Bronchial epithelial cell (primary cell): ENCODE data around the gene AIRE. TPM values are rescaled to one million over a fixed set of nuclear protein-coding genes. Genes with fewer than 3 reads are reported as not detected.
"Not testable (repeated sequence)": the region's sequence is repeated elsewhere in the genome, so short reads cannot be mapped to it uniquely, and the experiment has no call there.

ENCODE experiments used
- DNase-seq: peaks from one replicate; pipeline ENCODE4 v3.0.0-alpha.2; 2010; ENCODE audit warnings: low read depth
- FAIRE-seq: peaks from 2 replicates; lab custom pipeline; 2011; peaks lifted over from hg19 to GRCh38; lab: Jason Lieb, UNC
- H3K27me3 ChIP-seq: 2 replicates; pipeline ENCODE4 v1.5.1; 2011; ENCODE audit warnings: low read length; ENCODE audit not compliant: control insufficient read depth, insufficient read depth
- H3K36me3 ChIP-seq: 2 replicates; pipeline ENCODE4 v1.5.1; 2011; ENCODE audit warnings: low read length; ENCODE audit not compliant: control insufficient read depth, insufficient read depth
- H3K4me3 ChIP-seq: 2 replicates; pipeline ENCODE4 v1.5.1; 2011; ENCODE audit warnings: mild to moderate bottlenecking, low read depth, low read length, control low read depth
- total RNA-seq: library from RNA; depleted of rRNA; stranded (reverse); fragments of >200 nt; gene quantifications from 2 replicates; pipeline ENCODE4 v1.2.1, GENCODE V29; 2014
- TF ChIP-seq, protein P1 (sequence below): IDR thresholded peaks from 2 replicates; pipeline ENCODE4 v1.5.1; 2011; ENCODE audit warnings: mild to moderate bottlenecking, moderate library complexity, low read length, control low read depth, inconsistent platforms; ENCODE audit not compliant: insufficient read depth, severe bottlenecking

AIRE gene
- total RNA-seq, 1 donor from 2014 or later: not detected

DNA sequence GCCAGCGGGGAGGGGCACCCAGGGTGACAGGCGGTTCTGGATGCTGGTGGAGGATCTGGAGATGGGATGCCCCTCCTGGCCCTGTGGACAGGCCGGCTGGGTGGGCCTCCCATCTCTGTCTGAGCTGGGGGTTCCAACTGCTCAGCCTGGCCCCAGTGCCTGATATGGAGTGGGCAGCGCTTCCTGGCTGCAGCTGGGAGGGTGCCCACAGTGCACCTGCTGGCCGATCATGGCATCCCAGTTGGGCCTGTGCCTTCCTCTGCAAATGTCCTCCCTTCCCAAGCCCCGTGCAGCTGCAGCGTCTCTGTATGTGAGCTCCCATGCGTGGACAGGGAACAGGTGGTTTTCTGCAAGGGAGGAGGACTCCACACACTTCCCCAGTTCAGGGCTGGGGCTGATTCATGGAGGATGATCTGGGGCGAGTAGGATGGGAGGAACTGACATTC, 16.3 kb downstream of the AIRE start:
- FAIRE-seq: no peak
- Histone ChIP-seq H3K27me3 (no peaks in the 10 kb centered on the region), H3K36me3 (peaks cover 4% of the 10 kb centered on the region), H3K4me3 (no peak overlapping the region)
- TF ChIP-seq, protein P1, sequence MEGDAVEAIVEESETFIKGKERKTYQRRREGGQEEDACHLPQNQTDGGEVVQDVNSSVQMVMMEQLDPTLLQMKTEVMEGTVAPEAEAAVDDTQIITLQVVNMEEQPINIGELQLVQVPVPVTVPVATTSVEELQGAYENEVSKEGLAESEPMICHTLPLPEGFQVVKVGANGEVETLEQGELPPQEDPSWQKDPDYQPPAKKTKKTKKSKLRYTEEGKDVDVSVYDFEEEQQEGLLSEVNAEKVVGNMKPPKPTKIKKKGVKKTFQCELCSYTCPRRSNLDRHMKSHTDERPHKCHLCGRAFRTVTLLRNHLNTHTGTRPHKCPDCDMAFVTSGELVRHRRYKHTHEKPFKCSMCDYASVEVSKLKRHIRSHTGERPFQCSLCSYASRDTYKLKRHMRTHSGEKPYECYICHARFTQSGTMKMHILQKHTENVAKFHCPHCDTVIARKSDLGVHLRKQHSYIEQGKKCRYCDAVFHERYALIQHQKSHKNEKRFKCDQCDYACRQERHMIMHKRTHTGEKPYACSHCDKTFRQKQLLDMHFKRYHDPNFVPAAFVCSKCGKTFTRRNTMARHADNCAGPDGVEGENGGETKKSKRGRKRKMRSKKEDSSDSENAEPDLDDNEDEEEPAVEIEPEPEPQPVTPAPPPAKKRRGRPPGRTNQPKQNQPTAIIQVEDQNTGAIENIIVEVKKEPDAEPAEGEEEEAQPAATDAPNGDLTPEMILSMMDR: peak; percentile 36
- DNase-seq: no peak

DNA sequence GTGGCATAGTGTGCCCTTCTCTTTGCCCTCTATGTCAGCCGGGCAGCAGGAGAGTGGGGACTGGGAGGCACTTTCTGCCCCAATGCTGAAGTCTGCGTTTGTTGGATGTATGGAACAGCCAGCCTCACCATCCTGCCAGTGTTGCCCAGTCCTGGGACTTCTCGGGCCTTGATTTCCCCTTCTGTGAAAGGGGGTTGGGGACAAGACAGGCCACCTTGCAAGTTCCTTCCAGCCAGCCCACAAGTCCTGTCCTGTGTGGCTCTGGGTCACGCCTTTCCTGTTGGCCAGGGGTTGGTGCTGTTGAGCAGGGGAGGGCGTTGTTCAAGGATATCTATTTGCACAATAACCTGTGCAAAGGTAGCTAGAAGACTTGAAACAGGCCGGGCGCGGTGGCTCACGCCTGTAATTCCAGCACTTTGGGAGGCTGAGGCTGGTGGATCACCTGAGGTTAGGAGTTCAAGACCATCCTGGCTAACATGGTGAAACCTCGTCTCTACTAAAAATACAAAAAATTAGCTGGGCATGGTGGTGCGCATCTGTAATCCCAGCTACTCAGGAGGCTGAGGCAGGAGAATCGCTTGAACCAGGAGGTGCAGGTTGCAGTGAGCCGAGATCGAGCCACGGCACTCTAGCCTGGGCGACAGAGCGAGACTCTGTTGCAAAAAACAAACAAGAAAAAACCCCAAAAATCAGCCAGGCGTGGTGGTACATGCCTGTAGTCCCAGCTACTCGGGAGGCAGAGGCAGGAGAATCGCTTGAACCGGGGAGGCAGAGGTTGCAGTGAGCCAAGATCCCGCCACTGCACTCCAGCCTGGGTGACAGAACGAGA, 17.1 kb downstream of the AIRE start:
- H3K36me3 ChIP-seq, H3K4me3 ChIP-seq, H3K27me3 ChIP-seq, FAIRE-seq: not testable (repeated sequence)
- TF ChIP-seq, protein P1: peak; percentile 43
- DNase-seq: peak; percentile 47

DNA sequence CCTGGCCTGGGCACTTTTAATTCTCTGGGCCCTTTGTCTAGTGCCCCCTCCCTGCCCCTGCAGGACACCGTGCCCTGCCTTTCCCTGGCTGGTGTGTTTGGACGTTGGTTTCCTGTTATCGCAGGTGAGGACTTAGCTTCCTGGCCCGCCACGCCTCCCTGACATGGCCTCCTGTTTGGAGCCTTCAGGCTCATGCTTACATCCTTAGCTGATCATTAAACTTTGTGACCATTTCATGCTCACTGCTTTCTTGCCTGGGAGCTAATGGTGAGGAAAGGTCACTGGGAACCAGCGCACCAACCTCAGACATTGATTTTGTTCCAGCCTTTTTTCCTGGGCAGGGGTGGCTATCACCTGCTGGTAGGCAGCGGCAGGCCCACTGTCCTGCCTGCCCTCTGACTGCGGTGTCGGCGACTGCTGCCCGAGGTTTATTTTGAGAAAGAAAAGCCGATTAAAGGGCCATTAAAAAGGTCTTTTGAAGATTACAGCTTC, 17.9 kb downstream of the AIRE start:
- Histone ChIP-seq H3K4me3 (no peak overlapping the region), H3K36me3 (peaks cover 10% of the 10 kb centered on the region), H3K27me3 (no peaks in the 10 kb centered on the region)
- DNase-seq (no peak), FAIRE-seq (no peak)
- TF ChIP-seq, protein P1: no peak

DNA sequence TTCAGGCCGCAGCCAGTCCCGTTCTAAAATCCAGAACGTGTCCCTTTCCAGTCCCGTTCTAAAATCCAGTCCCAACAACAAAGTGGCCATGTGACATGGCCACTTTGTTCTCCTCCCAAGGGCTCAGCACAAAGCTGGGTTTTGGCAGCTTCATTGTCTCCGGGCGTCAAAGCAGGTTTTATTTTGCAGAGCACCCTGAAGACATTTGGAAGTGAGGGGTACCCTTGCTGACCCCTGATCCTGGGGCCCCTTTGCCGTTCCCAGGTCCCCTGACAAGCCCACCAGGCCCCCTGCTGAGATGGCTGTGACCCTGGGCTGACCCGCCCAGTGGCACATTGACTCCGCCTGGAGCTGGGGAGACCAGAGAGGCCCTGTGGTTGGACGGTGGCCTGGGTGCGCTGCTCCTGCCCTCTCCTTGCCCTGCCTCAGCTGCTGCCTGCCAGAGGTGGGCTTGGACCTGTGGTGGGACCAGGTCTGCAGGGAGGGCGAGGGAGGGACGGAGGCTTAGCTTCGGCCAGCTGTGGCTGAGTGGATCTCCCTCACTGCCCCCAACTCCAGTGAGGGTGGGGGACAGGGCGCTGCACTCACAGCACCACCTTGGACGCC, 18.4 kb downstream of the AIRE start:
- FAIRE-seq (no peak), DNase-seq (no peak)
- Histone ChIP-seq H3K4me3 (no peak overlapping the region), H3K27me3 (no peaks in the 10 kb centered on the region), H3K36me3 (peaks cover 10% of the 10 kb centered on the region)
- TF ChIP-seq, protein P1: no peak

DNA sequence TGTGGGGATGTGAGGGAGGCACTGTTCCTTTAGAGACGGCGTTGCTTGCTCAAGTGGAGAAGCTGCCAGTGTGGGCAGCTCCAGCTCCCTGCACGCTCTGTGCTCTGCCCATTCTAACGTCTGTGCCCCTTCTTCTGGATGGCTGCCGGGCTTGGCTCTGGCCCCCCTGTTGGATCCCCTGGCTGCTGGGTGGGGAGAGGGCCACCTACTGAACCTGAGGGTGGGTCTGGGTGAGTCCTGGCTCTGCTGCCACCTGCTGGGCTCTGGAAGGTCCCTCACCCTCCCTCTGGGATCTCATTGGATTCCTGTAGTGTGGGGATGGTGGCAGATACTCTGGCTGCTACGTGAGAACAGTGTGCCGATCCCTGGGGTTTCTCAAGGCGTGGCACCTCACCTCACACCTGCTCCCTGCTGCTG, 19.2 kb downstream of the AIRE start:
- no peak overlapping the region for H3K4me3 ChIP-seq
- FAIRE-seq: no peak
- TF ChIP-seq, protein P1: peak; percentile 71

More for the DNA sequence above, 19.2 kb downstream of the AIRE start:
- no peaks in the 10 kb centered on the region for H3K27me3 ChIP-seq
- H3K36me3 ChIP-seq: peaks cover 12% of the 10 kb centered on the region
- peak; percentile 8 for DNase-seq
